H1 (cell line): ENCODE results near the gene DHCR24. TPM values are rescaled to one million over a fixed set of nuclear protein-coding genes. Genes with fewer than 3 reads are reported as not detected.
A peak's percentile ranks its signal among the peaks of the same experiment; 100 is the strongest.

ENCODE experiments used
- CTCF ChIA-PET: fragments of 300-600 bp; sonication (Branson Sonifier 250); formaldehyde crosslinking; loops from one replicate; lab custom pipeline; 2021; ENCODE audit not compliant: partially characterized antibody; lab: Charles Lee
- POLR2A ChIA-PET: fragments of 300-600 bp; sonication (Branson Sonifier 250); formaldehyde crosslinking; loops from one replicate; lab custom pipeline; 2021; ENCODE audit warnings: inconsistent platforms; ENCODE audit not compliant: partially characterized antibody; lab: Charles Lee
- DNase-seq, 2 experiments: peaks; one replicate each; pipeline versions ENCODE4 v3.0.0 to v3.0.0-alpha.2; 2010 to 2022; ENCODE audit warnings: low spot score in 2 of 2, low read depth in 1 of 2, mixed read lengths in 1 of 2
- FAIRE-seq: peaks from 2 replicates; lab custom pipeline; 2011; peaks lifted over from hg19 to GRCh38; lab: Jason Lieb, UNC
- H2AFZ ChIP-seq: 2 replicates; pipeline ENCODE4 v1.8.1; 2012; ENCODE audit warnings: low read length, inconsistent platforms
- H2AK5ac ChIP-seq: 2 replicates; pipeline ENCODE4 v1.6.1; 2013; ENCODE audit warnings: low read depth, low read length
- H2BK120ac ChIP-seq: replicated peaks from 2 replicates; pipeline ENCODE3; 2013; ENCODE audit warnings: low read depth, low read length, inconsistent platforms
- H2BK12ac ChIP-seq: 2 replicates; pipeline ENCODE4 v1.6.1; 2013; ENCODE audit warnings: low read depth, low read length
- H2BK15ac ChIP-seq: 2 replicates; pipeline ENCODE4 v1.6.1; 2013; ENCODE audit warnings: low read length
- H2BK20ac ChIP-seq: 2 replicates; pipeline ENCODE4 v1.6.1; 2013; ENCODE audit warnings: low read length
- H2BK5ac ChIP-seq: 2 replicates; pipeline ENCODE4 v1.6.1; 2013; ENCODE audit warnings: low read depth, low read length
- H3K14ac ChIP-seq: 2 replicates; pipeline ENCODE4 v1.6.1; 2013; ENCODE audit warnings: inconsistent platforms; ENCODE audit not compliant: insufficient read length
- H3K18ac ChIP-seq: 2 replicates; pipeline ENCODE4 v1.6.1; 2013; ENCODE audit warnings: low read length; ENCODE audit errors: extremely low read depth
- H3K23ac ChIP-seq: 2 replicates; pipeline ENCODE4 v1.6.1; 2013; ENCODE audit warnings: inconsistent platforms; ENCODE audit not compliant: insufficient read length
- H3K23me2 ChIP-seq: 2 replicates; pipeline ENCODE4 v1.6.1; 2013; ENCODE audit warnings: low read depth, low read length
- H3K27ac ChIP-seq: 2 replicates; pipeline ENCODE4 v1.6.1; 2011; ENCODE audit warnings: low read depth, low read length, inconsistent platforms
- H3K27me3 ChIP-seq, 4 experiments: replicated peaks in 1 of 4; 1 replicate in 1 of 4; 2 replicates in 3 of 4; pipeline versions ENCODE4 v1.6.1 to v1.8.1; 2011 to 2013; ENCODE audit warnings: low read length in 3 of 4, mild to moderate bottlenecking in 3 of 4, inconsistent platforms in 2 of 4, mixed read lengths in 2 of 4, moderate library complexity in 1 of 4; ENCODE audit not compliant: control insufficient read depth in 3 of 4, insufficient read depth in 3 of 4; ENCODE audit errors: extremely low read depth in 1 of 4
- H3K36me3 ChIP-seq, 4 experiments: 2 replicates each; pipeline versions ENCODE4 v1.6.1 to v1.8.1; 2011 to 2013; ENCODE audit warnings: mild to moderate bottlenecking in 4 of 4, low read length in 3 of 4, moderate library complexity in 2 of 4, control low read depth in 1 of 4, inconsistent platforms in 1 of 4; ENCODE audit not compliant: insufficient read depth in 4 of 4, control insufficient read depth in 2 of 4
- H3K4ac ChIP-seq: replicated peaks from 2 replicates; pipeline ENCODE3; 2013; ENCODE audit warnings: low read length, low read depth, mixed read lengths, inconsistent platforms; ENCODE audit not compliant: insufficient read length
- H3K4me1 ChIP-seq, 4 experiments: replicated peaks in 1 of 4; 1 replicate in 1 of 4; 2 replicates in 3 of 4; pipeline versions ENCODE4 v1.6.1 to v1.8.1; 2011 to 2013; ENCODE audit warnings: low read length in 3 of 4, inconsistent platforms in 2 of 4, mixed read lengths in 1 of 4; ENCODE audit not compliant: insufficient read depth in 4 of 4, control insufficient read depth in 3 of 4
- H3K4me2 ChIP-seq, 2 experiments: 2 replicates each; pipeline versions ENCODE4 v1.6.1 to v1.8.1; 2011 to 2013; ENCODE audit warnings: low read depth in 2 of 2, low read length in 2 of 2, control low read depth in 1 of 2, inconsistent platforms in 1 of 2, mild to moderate bottlenecking in 1 of 2; ENCODE audit not compliant: insufficient read depth in 1 of 2
- H3K4me3 ChIP-seq, 4 experiments: fragments of 200-600, 300-600 bp in 1 of 4; sonication (generic), shearing (Covaris generic), sonication (Bioruptor Twin) in 1 of 4; 2 replicates each; pipeline versions ENCODE4 v1.5.1 to v1.8.1; 2011 to 2016; ENCODE audit warnings: low read length in 4 of 4, low read depth in 3 of 4, control low read depth in 2 of 4, inconsistent platforms in 2 of 4, mild to moderate bottlenecking in 2 of 4, mixed read lengths in 1 of 4, moderate library complexity in 1 of 4; ENCODE audit not compliant: insufficient read depth in 2 of 4; ENCODE audit errors: extremely low read depth in 1 of 4
- H3K56ac ChIP-seq: replicated peaks from 2 replicates; pipeline ENCODE3; 2013; ENCODE audit warnings: low read depth, mild to moderate bottlenecking, mixed read lengths, low read length, inconsistent platforms; ENCODE audit not compliant: insufficient read length
- H3K79me1 ChIP-seq: 2 replicates; pipeline ENCODE4 v1.6.1; 2013; ENCODE audit warnings: low read depth, low read length, control low read depth
- H3K79me2 ChIP-seq, 2 experiments: 2 replicates each; pipeline versions ENCODE4 v1.6.1 to v1.8.1; 2012 to 2013; ENCODE audit warnings: low read length in 2 of 2, mild to moderate bottlenecking in 2 of 2, inconsistent platforms in 1 of 2; ENCODE audit not compliant: insufficient read depth in 2 of 2, control insufficient read depth in 1 of 2
- H3K9ac ChIP-seq, 4 experiments: replicated peaks in 1 of 4; 1 replicate in 1 of 4; 2 replicates in 3 of 4; pipeline versions ENCODE4 v1.6.1 to v1.8.1; 2011 to 2013; ENCODE audit warnings: low read depth in 3 of 4, low read length in 3 of 4, control low read depth in 2 of 4, mild to moderate bottlenecking in 2 of 4, moderate library complexity in 2 of 4, inconsistent platforms in 1 of 4; ENCODE audit errors: extremely low read depth in 1 of 4
- H3K9me3 ChIP-seq, 2 experiments: 2 replicates each; pipeline versions ENCODE4 v1.6.1 to v1.8.1; 2012 to 2013; ENCODE audit warnings: mild to moderate bottlenecking in 2 of 2, moderate library complexity in 2 of 2, control low read depth in 1 of 2, inconsistent platforms in 1 of 2, low read depth in 1 of 2, low read length in 1 of 2, mixed read lengths in 1 of 2; ENCODE audit not compliant: insufficient read depth in 2 of 2
- H4K20me1 ChIP-seq, 2 experiments: replicated peaks in 1 of 2; 2 replicates each; pipeline versions ENCODE3 to v1.8.1; 2011 to 2013; ENCODE audit warnings: inconsistent platforms in 2 of 2, low read length in 2 of 2, mild to moderate bottlenecking in 1 of 2; ENCODE audit not compliant: insufficient read depth in 2 of 2, control insufficient read depth in 1 of 2
- H4K5ac ChIP-seq: 2 replicates; pipeline ENCODE4 v1.6.1; 2013; ENCODE audit warnings: low read length, low read depth, mixed read lengths, inconsistent platforms; ENCODE audit not compliant: insufficient read length
- H4K8ac ChIP-seq: 2 replicates; pipeline ENCODE4 v1.8.0; 2013; ENCODE audit warnings: mild to moderate bottlenecking, moderate library complexity, low read length, inconsistent platforms; ENCODE audit not compliant: insufficient read depth; ENCODE audit errors: extremely low read depth
- H4K91ac ChIP-seq: replicated peaks from 2 replicates; pipeline ENCODE3; 2013; ENCODE audit warnings: low read length, mixed read lengths, inconsistent platforms; ENCODE audit not compliant: insufficient read length
- CHD2 ChIP-seq: IDR thresholded peaks from 2 replicates; pipeline ENCODE4 v1.6.1; 2012; ENCODE audit warnings: low read length, improper control_type of control experiment
- JUN ChIP-seq: IDR thresholded peaks from 2 replicates; pipeline ENCODE4 v1.6.1; 2011; ENCODE audit warnings: low read depth, mild to moderate bottlenecking, improper control_type of control experiment, low read length
- KDM1A ChIP-seq: fragments of 200-600, 300-600 bp; sonication (generic); IDR thresholded peaks from 2 replicates; pipeline ENCODE4 v1.7.1; 2016; ENCODE audit warnings: mild to moderate bottlenecking, low read length, borderline replicate concordance
- RAD21 ChIP-seq, 2 experiments: IDR thresholded peaks in 1 of 2; conservative IDR thresholded peaks in 1 of 2; 2 replicates each; pipeline ENCODE4 v1.6.1; 2011; ENCODE audit warnings: low read depth in 2 of 2, low read length in 2 of 2, improper control_type of control experiment in 1 of 2, inconsistent platforms in 1 of 2, mild to moderate bottlenecking in 1 of 2, moderate library complexity in 1 of 2
- RFX5 ChIP-seq: IDR thresholded peaks from 2 replicates; pipeline ENCODE4 v1.6.1; 2011; ENCODE audit warnings: low read depth, low read length, improper control_type of control experiment, borderline replicate concordance
- TBP ChIP-seq: IDR thresholded peaks from 2 replicates; pipeline ENCODE4 v1.6.1; 2011; ENCODE audit warnings: low read depth, low read length, improper control_type of control experiment
- WGBS, 2 experiments: shearing (Covaris generic) in 1 of 2; methylation state at CpG; one replicate each; pipeline versions ENCODE4 v1.1.6 to v1.1.7; 2013 to 2015; ENCODE audit warnings: low lambda C conversion rate in 2 of 2, mixed read lengths in 2 of 2, inconsistent platforms in 1 of 2, low coverage in 1 of 2, missing lambda C conversion rate in 1 of 2; ENCODE audit not compliant: insufficient replicate concordance in 2 of 2, insufficient coverage in 1 of 2, insufficient read length in 1 of 2; ENCODE audit errors: extremely low coverage in 1 of 2, missing lambda C conversion rate in 1 of 2; 5-methylcytosine and 5-hydroxymethylcytosine counted together
- polyA plus RNA-seq, 7 experiments: library from polyadenylated mRNA; depleted of rRNA in 3 of 7; stranded (reverse) in 5 of 7; unstranded in 2 of 7; fragments of >200 nt in 5 of 7; fragments of 200-250 nt in 2 of 7; gene quantifications; 1 replicate in 5 of 7; 2 replicates in 1 of 7; 4 replicates in 1 of 7; pipeline versions ENCODE4 v1.2.1 to v1.2.3, GENCODE V29; 2011 to 2013; ENCODE audit warnings: missing spikeins in 2 of 7, mixed read lengths in 2 of 7
- total RNA-seq: library from RNA; stranded (reverse); fragmentation: NEBNext Ultra II Directional; extraction: Animal tissue kit (Norgen Biotek cat#: 25700); gene quantifications from 2 replicates; pipeline ENCODE4 v1.2.1, GENCODE V29; 2021
- TF ChIP-seq, protein P1 (sequence below), 3 experiments: IDR thresholded peaks; 1 replicate in 2 of 3; 2 replicates in 1 of 3; pipeline versions ENCODE4 v1.5.1 to v1.6.1; 2011; ENCODE audit warnings: low read length in 3 of 3, mild to moderate bottlenecking in 3 of 3, inconsistent platforms in 2 of 3, low read depth in 1 of 3, moderate library complexity in 1 of 3; ENCODE audit not compliant: insufficient read depth in 1 of 3; ENCODE audit errors: control extremely low read depth in 1 of 3

Gene DHCR24
- total and polyA plus RNA-seq, 2 of the 8 experiments (the other 6 are each of a cell fraction or from before 2014, with no cell fraction given): 370 to 419 TPM

DNA sequence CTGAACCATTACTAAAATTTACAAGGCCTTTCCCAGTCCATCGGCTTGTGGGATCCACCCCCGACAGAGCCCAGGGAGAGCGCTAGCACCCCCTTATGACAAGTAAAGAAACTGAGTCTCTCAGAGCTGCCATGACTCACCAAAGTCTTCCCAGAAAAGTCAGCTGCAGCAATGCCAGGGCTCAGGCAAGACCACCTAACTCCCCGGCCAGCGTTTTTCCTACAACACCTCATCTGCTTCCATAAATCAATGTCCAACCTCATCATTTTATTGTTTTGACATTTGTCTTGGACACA lies 15.0 kb downstream of the DHCR24 start:
- H2BK20ac ChIP-seq: no peak overlapping the region
- TF ChIP-seq KDM1A (no peak), JUN (no peak), RAD21 (IDR thresholded peaks at IDR 0.05 in 1 of 2, conservative IDR thresholded peaks at IDR 0.05 in 1 of 2; ENCODE audit: low read depth in 2 of 2, low read length in 2 of 2) (peak; percentile 20 to 33; a peak in 1 of 4 replicates), TBP (no peak), CHD2 (no peak), RFX5 (no peak)
- TF ChIP-seq, protein P1, sequence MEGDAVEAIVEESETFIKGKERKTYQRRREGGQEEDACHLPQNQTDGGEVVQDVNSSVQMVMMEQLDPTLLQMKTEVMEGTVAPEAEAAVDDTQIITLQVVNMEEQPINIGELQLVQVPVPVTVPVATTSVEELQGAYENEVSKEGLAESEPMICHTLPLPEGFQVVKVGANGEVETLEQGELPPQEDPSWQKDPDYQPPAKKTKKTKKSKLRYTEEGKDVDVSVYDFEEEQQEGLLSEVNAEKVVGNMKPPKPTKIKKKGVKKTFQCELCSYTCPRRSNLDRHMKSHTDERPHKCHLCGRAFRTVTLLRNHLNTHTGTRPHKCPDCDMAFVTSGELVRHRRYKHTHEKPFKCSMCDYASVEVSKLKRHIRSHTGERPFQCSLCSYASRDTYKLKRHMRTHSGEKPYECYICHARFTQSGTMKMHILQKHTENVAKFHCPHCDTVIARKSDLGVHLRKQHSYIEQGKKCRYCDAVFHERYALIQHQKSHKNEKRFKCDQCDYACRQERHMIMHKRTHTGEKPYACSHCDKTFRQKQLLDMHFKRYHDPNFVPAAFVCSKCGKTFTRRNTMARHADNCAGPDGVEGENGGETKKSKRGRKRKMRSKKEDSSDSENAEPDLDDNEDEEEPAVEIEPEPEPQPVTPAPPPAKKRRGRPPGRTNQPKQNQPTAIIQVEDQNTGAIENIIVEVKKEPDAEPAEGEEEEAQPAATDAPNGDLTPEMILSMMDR (IDR thresholded peaks at IDR 0.05; ENCODE audit: control extremely low read depth in 1 of 3, insufficient read depth in 1 of 3, low read depth in 1 of 3, low read length in 3 of 3): peak; percentile 6 to 30 (median 8)
- H3K4me2 ChIP-seq: no peak overlapping the region
- H3K4me3 ChIP-seq: no peak overlapping the region
- H2BK12ac ChIP-seq: no peak overlapping the region
- no peaks in the 10 kb centered on the region for H3K23me2 ChIP-seq
- WGBS, 2 experiments: 92% methylated on average over 5 of the region's 5 CpGs; no CpG with 5 or more reads in 1 of the 2 experiments
- H4K5ac ChIP-seq: no peak overlapping the region
- H3K18ac ChIP-seq: no peak overlapping the region
- ChIA-PET POLR2A (interaction anchor here (0.9 to 1.5 kb wide), 2 partner anchors 13 to 15 kb away, joined by 3 to 6 read pairs; partner anchors contain the start of gene DHCR24), CTCF (interaction anchor here (0.6 to 4.0 kb wide), 13 partner anchors 10 to 80 kb away, joined by 3 to 15 read pairs (median 4); partner anchors contain the start of gene DHCR24)
- H4K20me1 ChIP-seq: peaks cover 5 to 36% of the 10 kb centered on the region in 2 experiments
- H3K79me1 ChIP-seq: peaks cover 3% of the 10 kb centered on the region
- no peak overlapping the region for H2AFZ ChIP-seq
- H4K8ac ChIP-seq: no peak overlapping the region
- peaks cover 0 to 3% (median 0%) of the 10 kb centered on the region in 4 experiments; a peak in 1 of 7 replicates for H3K4me1 ChIP-seq
- DNase-seq (no peak), FAIRE-seq (no peak)
- H3K4ac ChIP-seq: no peak overlapping the region
- no peak overlapping the region for H2BK120ac ChIP-seq
- peaks cover 0 to 12% of the 10 kb centered on the region in 2 experiments; a peak in 2 of 4 replicates for H3K79me2 ChIP-seq
- H3K23ac ChIP-seq: no peak overlapping the region
- no peak overlapping the region for H4K91ac ChIP-seq
- H2BK5ac ChIP-seq: no peak overlapping the region
- no peak overlapping the region for H3K56ac ChIP-seq
- H3K9ac ChIP-seq: no peak overlapping the region
- no peaks in the 10 kb centered on the region for H3K27me3 ChIP-seq
- no peak overlapping the region for H2BK15ac ChIP-seq
- peaks cover 40 to 89% (median 80%) of the 10 kb centered on the region in 4 experiments for H3K36me3 ChIP-seq
- H2AK5ac ChIP-seq: no peak overlapping the region
- H3K14ac ChIP-seq: no peak overlapping the region
- H3K27ac ChIP-seq: no peak overlapping the region
- H3K9me3 ChIP-seq: no peaks in the 10 kb centered on the region
